ENCODE results near the gene KRTAP1-1.
"Not testable (repeated sequence)": the region's sequence is repeated elsewhere in the genome, so short reads cannot be mapped to it uniquely, and the experiment has no call there.

KRTAP1-1 gene

GRCh38 chr17:41042953-41043352, 1.7 kb upstream of the KRTAP1-1 start:
- Histone ChIP-seq H2AFZ (ENCODE audit: low read length) (no peak overlapping the region), H3F3A (ENCODE audit: low read depth) (0 out of 2 replicates have a peak, but pooled peaks cover 6% of the 10 kb centered on the region), H3K4me2 (ENCODE audit: low read depth, low read length, poor library complexity, severe bottlenecking) (no peak overlapping the region), H3K4me3 (ENCODE audit: low read length, poor library complexity, severe bottlenecking) (no peak overlapping the region), H3K4me1 (ENCODE audit: insufficient read depth, low read length, poor library complexity, severe bottlenecking) (peaks cover 5% of the 10 kb centered on the region), H3K9me3 (ENCODE audit: insufficient read depth, low read depth, low read length) (no peaks in the 10 kb centered on the region), H4K20me1 (ENCODE audit: insufficient read depth, low read length, poor library complexity, severe bottlenecking) (no peaks in the 10 kb centered on the region), H3K79me2 (ENCODE audit: insufficient read depth, low read length) (no peaks in the 10 kb centered on the region), H3K9me2 (replicated peaks; ENCODE audit: low read depth, low read length) (no peaks in the 10 kb centered on the region), H3K36me3 (ENCODE audit: insufficient read depth, low read length) (no peaks in the 10 kb centered on the region), H3K27me3 (ENCODE audit: insufficient read depth, low read length, poor library complexity, severe bottlenecking) (peaks cover 37% of the 10 kb centered on the region), H3K9ac (ENCODE audit: low read depth, low read length, poor library complexity, severe bottlenecking) (no peak overlapping the region)
- TF ChIP-seq CTCF (conservative IDR thresholded peaks at IDR 0.05; ENCODE audit: low read length) (no peak), EZH2phosphoT487 (IDR thresholded peaks at IDR 0.05; ENCODE audit: borderline replicate concordance) (no peak)

- no peaks in the 10 kb centered on the region for H3K9me2 ChIP-seq (replicated peaks; ENCODE audit: low read depth, low read length)
- no peaks in the 10 kb centered on the region for H3K9me3 ChIP-seq (ENCODE audit: insufficient read depth, low read depth, low read length)
- no peak overlapping the region for H3K4me3 ChIP-seq (ENCODE audit: low read length, poor library complexity, severe bottlenecking)
- no peaks in the 10 kb centered on the region for H3K4me1 ChIP-seq (ENCODE audit: insufficient read depth, low read length, poor library complexity, severe bottlenecking)
- H3F3A ChIP-seq (ENCODE audit: low read depth), result no peaks in the 10 kb centered on the region
- H3K9ac ChIP-seq (ENCODE audit: low read depth, low read length, poor library complexity, severe bottlenecking), result no peak overlapping the region
- TF ChIP-seq EZH2phosphoT487 (IDR thresholded peaks at IDR 0.05; ENCODE audit: borderline replicate concordance) (no peak), CTCF (conservative IDR thresholded peaks at IDR 0.05; ENCODE audit: low read length) (no peak)
- H2AFZ ChIP-seq (ENCODE audit: low read length), result no peak overlapping the region
- H3K4me2 ChIP-seq (ENCODE audit: low read depth, low read length, poor library complexity, severe bottlenecking), result no peak overlapping the region
- peaks cover 32% of the 10 kb centered on the region for H3K27me3 ChIP-seq (ENCODE audit: insufficient read depth, low read length, poor library complexity, severe bottlenecking)
- H3K79me2 ChIP-seq (ENCODE audit: insufficient read depth, low read length), result no peaks in the 10 kb centered on the region
- H4K20me1 ChIP-seq (ENCODE audit: insufficient read depth, low read length, poor library complexity, severe bottlenecking), result no peaks in the 10 kb centered on the region
- no peaks in the 10 kb centered on the region for H3K36me3 ChIP-seq (ENCODE audit: insufficient read depth, low read length)
Measured at GRCh38 chr17:41037853-41038350, 3.3 kb downstream of the KRTAP1-1 start.

GRCh38 chr17:41034346-41034935, 6.8 kb downstream of the KRTAP1-1 start, which contains the start of gene KRTAP1-3:
KRTAP1-3 (minus strand) TSS chr17:41034874; CDS start chr17:41034821, 53 bp downstream.
- not testable (repeated sequence) for H3K27me3 ChIP-seq (ENCODE audit: insufficient read depth, low read length, poor library complexity, severe bottlenecking); H3K79me2 ChIP-seq (ENCODE audit: insufficient read depth, low read length); H3K9me2 ChIP-seq (replicated peaks; ENCODE audit: low read depth, low read length); H3K36me3 ChIP-seq (ENCODE audit: insufficient read depth, low read length); H3K4me3 ChIP-seq (ENCODE audit: low read length, poor library complexity, severe bottlenecking); H2AFZ ChIP-seq (ENCODE audit: low read length); H3F3A ChIP-seq (ENCODE audit: low read depth); H3K4me2 ChIP-seq (ENCODE audit: low read depth, low read length, poor library complexity, severe bottlenecking); H3K9me3 ChIP-seq (ENCODE audit: insufficient read depth, low read depth, low read length); H3K4me1 ChIP-seq (ENCODE audit: insufficient read depth, low read length, poor library complexity, severe bottlenecking); H4K20me1 ChIP-seq (ENCODE audit: insufficient read depth, low read length, poor library complexity, severe bottlenecking); H3K9ac ChIP-seq (ENCODE audit: low read depth, low read length, poor library complexity, severe bottlenecking)

All from Loucy (cell line).